Measurements from ENCODE around the gene BCL11B. TPM values are rescaled to one million over a fixed set of nuclear protein-coding genes. Genes with fewer than 3 reads are reported as not detected.

The BCL11B gene
- total and polyA plus RNA-seq, 2 experiments from 2014 or later = 0.28 to 3.2 TPM

DNA sequence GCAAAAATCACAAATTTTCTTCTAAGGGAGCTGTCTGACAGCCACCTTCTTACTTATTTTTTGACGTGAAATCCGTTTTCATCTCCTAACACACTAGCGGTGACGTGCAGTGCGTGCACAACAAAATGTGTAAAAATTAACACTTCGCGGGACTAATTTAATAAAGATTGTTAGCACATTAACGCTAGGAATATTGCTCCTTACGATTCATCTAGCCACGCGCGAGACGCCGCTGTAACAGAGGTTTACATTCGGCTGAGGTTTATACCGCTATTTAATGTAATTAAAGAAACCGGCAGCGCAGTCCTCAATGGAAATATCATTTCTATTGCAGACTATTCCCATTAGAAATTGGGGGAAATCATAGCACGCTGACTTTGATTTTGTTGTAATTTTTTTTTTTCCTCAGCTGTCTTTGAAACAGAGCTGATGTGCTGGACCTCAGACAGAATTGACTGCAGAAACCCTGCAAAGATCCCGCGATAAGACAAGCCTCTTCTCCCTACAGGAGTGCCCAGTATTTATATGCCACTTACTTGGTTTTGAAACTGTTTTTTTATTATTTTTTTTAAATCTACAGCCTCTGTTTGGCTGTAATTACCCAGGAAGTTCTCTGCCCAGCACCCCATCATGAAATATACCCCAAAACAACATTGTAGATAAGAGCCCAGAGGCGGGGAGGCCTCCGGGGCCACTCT is 31.2 kb downstream of the BCL11B start:
- WGBS (ENCODE audit: low lambda C conversion rate, missing lambda C conversion rate) = 84% methylated on average over 23 of the region's 23 CpGs
- Histone ChIP-seq H3K9me3 (ENCODE audit: low read depth) (no peaks in the 10 kb centered on the region), H3K27ac (no peak overlapping the region), H3K9me2 (replicated peaks; ENCODE audit: insufficient read depth) (no peaks in the 10 kb centered on the region), H3K36me3 (replicated peaks; ENCODE audit: insufficient read depth, low read depth) (no peaks in the 10 kb centered on the region), H2AFZ (no peak overlapping the region), H4K20me1 (ENCODE audit: insufficient read depth, poor library complexity, severe bottlenecking) (no peaks in the 10 kb centered on the region), H3K27me3 (no peaks in the 10 kb centered on the region), H3K79me2 (peaks cover 6% of the 10 kb centered on the region), H3K4me2 (no peak overlapping the region), H3K4me1 (ENCODE audit: insufficient read depth) (peaks cover 24% of the 10 kb centered on the region), H3K4me3 (no peak overlapping the region)
- TF ChIP-seq EZH2 (IDR thresholded peaks at IDR 0.05; ENCODE audit: borderline replicate concordance) (no peak), EZH2phosphoT487 (IDR thresholded peaks at IDR 0.05; ENCODE audit: low read depth, severe bottlenecking, unreplicated experiment) (no peak)
- TF ChIP-seq, protein P1, sequence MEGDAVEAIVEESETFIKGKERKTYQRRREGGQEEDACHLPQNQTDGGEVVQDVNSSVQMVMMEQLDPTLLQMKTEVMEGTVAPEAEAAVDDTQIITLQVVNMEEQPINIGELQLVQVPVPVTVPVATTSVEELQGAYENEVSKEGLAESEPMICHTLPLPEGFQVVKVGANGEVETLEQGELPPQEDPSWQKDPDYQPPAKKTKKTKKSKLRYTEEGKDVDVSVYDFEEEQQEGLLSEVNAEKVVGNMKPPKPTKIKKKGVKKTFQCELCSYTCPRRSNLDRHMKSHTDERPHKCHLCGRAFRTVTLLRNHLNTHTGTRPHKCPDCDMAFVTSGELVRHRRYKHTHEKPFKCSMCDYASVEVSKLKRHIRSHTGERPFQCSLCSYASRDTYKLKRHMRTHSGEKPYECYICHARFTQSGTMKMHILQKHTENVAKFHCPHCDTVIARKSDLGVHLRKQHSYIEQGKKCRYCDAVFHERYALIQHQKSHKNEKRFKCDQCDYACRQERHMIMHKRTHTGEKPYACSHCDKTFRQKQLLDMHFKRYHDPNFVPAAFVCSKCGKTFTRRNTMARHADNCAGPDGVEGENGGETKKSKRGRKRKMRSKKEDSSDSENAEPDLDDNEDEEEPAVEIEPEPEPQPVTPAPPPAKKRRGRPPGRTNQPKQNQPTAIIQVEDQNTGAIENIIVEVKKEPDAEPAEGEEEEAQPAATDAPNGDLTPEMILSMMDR (IDR thresholded peaks at IDR 0.05; ENCODE audit: poor library complexity) = no peak
- no peak for DNase-seq (ENCODE audit: low spot score)

DNA sequence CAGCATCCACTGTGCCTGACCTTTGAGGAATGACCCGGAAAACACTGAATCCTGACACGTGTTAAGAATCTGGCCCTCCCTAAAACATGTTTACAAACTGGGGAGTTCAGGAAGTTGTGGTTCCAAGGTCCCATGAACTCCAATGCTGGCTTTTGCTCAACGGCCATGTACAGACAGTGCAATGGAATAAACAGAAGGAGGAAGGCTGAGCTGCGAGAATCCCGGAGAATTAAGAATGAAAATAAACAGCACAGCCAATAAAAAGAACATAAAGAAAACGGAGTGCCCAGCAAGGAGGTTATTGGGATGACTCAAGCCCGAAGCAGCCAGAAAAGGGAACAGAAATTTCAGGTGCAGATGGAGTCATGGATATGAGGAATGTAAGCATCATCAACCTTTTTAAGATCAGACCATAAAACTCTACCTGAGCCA is 32.3 kb downstream of the BCL11B start:
- Histone ChIP-seq H3K4me3 (no peak overlapping the region), H3K9me2 (replicated peaks; ENCODE audit: insufficient read depth) (no peaks in the 10 kb centered on the region), H4K20me1 (ENCODE audit: insufficient read depth, poor library complexity, severe bottlenecking) (no peaks in the 10 kb centered on the region), H2AFZ (no peak overlapping the region), H3K79me2 (peaks cover 6% of the 10 kb centered on the region), H3K27me3 (no peaks in the 10 kb centered on the region), H3K36me3 (replicated peaks; ENCODE audit: insufficient read depth, low read depth) (no peaks in the 10 kb centered on the region), H3K9me3 (ENCODE audit: low read depth) (no peaks in the 10 kb centered on the region), H3K27ac (no peak overlapping the region), H3K4me2 (peak overlapping the region; percentile 30), H3K4me1 (ENCODE audit: insufficient read depth) (peaks cover 21% of the 10 kb centered on the region)
- DNase-seq (ENCODE audit: low spot score) = no peak
- TF ChIP-seq EZH2 (IDR thresholded peaks at IDR 0.05; ENCODE audit: borderline replicate concordance) (no peak), EZH2phosphoT487 (IDR thresholded peaks at IDR 0.05; ENCODE audit: low read depth, severe bottlenecking, unreplicated experiment) (no peak)
- TF ChIP-seq, protein P1 (IDR thresholded peaks at IDR 0.05; ENCODE audit: poor library complexity) = no peak
- WGBS (ENCODE audit: low lambda C conversion rate, missing lambda C conversion rate) = 41% methylated on average over 7 of the region's 7 CpGs

DNA sequence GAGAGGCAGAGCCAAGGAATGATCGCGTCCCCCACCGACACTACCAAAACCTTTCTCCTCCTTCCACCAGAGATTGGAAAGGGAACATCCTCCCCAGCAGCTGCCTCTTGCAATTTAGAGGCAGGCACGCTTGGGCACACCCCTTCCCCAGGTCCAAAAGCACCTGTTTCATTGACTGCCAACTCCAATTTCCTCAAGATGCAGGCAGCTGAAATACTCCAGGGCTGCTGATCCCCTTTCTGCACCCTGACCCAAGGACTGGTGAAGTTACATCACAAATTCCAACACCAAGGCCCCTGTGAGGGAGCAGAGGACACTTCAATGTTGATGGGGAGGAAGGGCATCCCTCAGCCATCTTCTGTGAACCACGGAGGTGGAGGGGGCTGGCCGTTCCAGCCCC is 33.8 kb downstream of the BCL11B start:
- WGBS (ENCODE audit: low lambda C conversion rate, missing lambda C conversion rate) = 89% methylated on average over 6 of the region's 6 CpGs
- no peak overlapping the region for H2AFZ ChIP-seq
- DNase-seq (ENCODE audit: low spot score) = no peak
- no peak overlapping the region for H3K4me3 ChIP-seq
- no peaks in the 10 kb centered on the region for H3K36me3 ChIP-seq (replicated peaks; ENCODE audit: insufficient read depth, low read depth)
- H3K9me3 ChIP-seq (ENCODE audit: low read depth) = no peaks in the 10 kb centered on the region
- H3K27ac ChIP-seq = no peak overlapping the region
- peaks cover 21% of the 10 kb centered on the region for H3K4me1 ChIP-seq (ENCODE audit: insufficient read depth)
- H3K27me3 ChIP-seq = no peaks in the 10 kb centered on the region
- H3K4me2 ChIP-seq = no peak overlapping the region
- peaks cover 7% of the 10 kb centered on the region for H3K79me2 ChIP-seq
- no peaks in the 10 kb centered on the region for H4K20me1 ChIP-seq (ENCODE audit: insufficient read depth, poor library complexity, severe bottlenecking)
- TF ChIP-seq, protein P1 (IDR thresholded peaks at IDR 0.05; ENCODE audit: poor library complexity) = no peak
- TF ChIP-seq EZH2 (IDR thresholded peaks at IDR 0.05; ENCODE audit: borderline replicate concordance) = no peak
- TF ChIP-seq EZH2phosphoT487 (IDR thresholded peaks at IDR 0.05; ENCODE audit: low read depth, severe bottlenecking, unreplicated experiment) = no peak
- H3K9me2 ChIP-seq (replicated peaks; ENCODE audit: insufficient read depth) = no peaks in the 10 kb centered on the region
